OCI-LY7 (cell line): ENCODE results near the gene C3orf20. TPM values are rescaled to one million over a fixed set of nuclear protein-coding genes. Genes with fewer than 3 reads are reported as not detected.

Experiments
- Bru-seq: library from RNA; stranded (reverse); fragments of 400-500 nt; gene quantifications from one replicate; lab custom pipeline; 2021; lab: Mats Ljungman, UMichigan
- BruChase-seq, 2 experiments: library from RNA; stranded (reverse); fragments of 400-500 nt; gene quantifications; one replicate each; lab custom pipeline; 2021; lab: Mats Ljungman, UMichigan
- BruUV-seq: library from RNA; stranded (reverse); fragments of 400-500 nt; replicated peaks from 2 replicates; lab custom pipeline; 2021; lab: Mats Ljungman, UMichigan
- CTCF ChIA-PET: fragments of 300-600 bp; sonication (Branson Sonifier 250); formaldehyde crosslinking; loops from one replicate; lab custom pipeline; 2022; ENCODE audit warnings: antibody characterized with exemption; ENCODE audit not compliant: unreplicated experiment; lab: Charles Lee
- POLR2A ChIA-PET: fragments of 300-600 bp; sonication (Branson Sonifier 250); formaldehyde crosslinking; loops from one replicate; lab custom pipeline; 2022; ENCODE audit warnings: antibody characterized with exemption; lab: Charles Lee
- DNase-seq: peaks from one replicate; pipeline ENCODE4 v3.0.0-alpha.2; 2015; ENCODE audit warnings: low spot score
- H2AFZ ChIP-seq: fragments of 200-600 bp; sonication (generic), shearing (Covaris generic); 2 replicates; pipeline ENCODE4 v1.6.1; 2014; ENCODE audit warnings: mild to moderate bottlenecking, antibody characterized with exemption, low read length, moderate library complexity
- H3K27ac ChIP-seq: fragments of 200-600 bp; sonication (generic); 2 replicates; pipeline ENCODE4 v1.5.1; 2014; ENCODE audit warnings: mixed run types, low read depth, mild to moderate bottlenecking, moderate library complexity, low read length, inconsistent platforms; ENCODE audit not compliant: poor library complexity, severe bottlenecking
- H3K36me3 ChIP-seq: fragments of 200-600 bp; sonication (generic); 2 replicates; pipeline ENCODE4 v1.6.1; 2014; ENCODE audit warnings: mild to moderate bottlenecking, antibody characterized with exemption, low read length, moderate library complexity, mixed read lengths; ENCODE audit not compliant: insufficient read depth
- H3K4me1 ChIP-seq: fragments of 200-600 bp; sonication (generic); 2 replicates; pipeline ENCODE4 v1.5.1; 2014; ENCODE audit warnings: mild to moderate bottlenecking, low read length; ENCODE audit not compliant: insufficient read depth, poor library complexity, severe bottlenecking
- H3K4me2 ChIP-seq: fragments of 200-600 bp; sonication (generic); 2 replicates; pipeline ENCODE4 v1.6.1; 2014; ENCODE audit warnings: mild to moderate bottlenecking, low read length
- H3K4me3 ChIP-seq: fragments of 200-600 bp; sonication (generic); 2 replicates; pipeline ENCODE4 v1.5.1; 2014; ENCODE audit warnings: mild to moderate bottlenecking, low read depth, low read length; ENCODE audit not compliant: poor library complexity, severe bottlenecking
- H3K79me2 ChIP-seq: fragments of 200-600 bp; sonication (generic); 2 replicates; pipeline ENCODE4 v1.6.1; 2016; ENCODE audit warnings: low read depth, mild to moderate bottlenecking, low read length, moderate library complexity, mixed read lengths; ENCODE audit not compliant: insufficient read depth
- H3K9me2 ChIP-seq: fragments of 200-600 bp; sonication (generic); 2 replicates; pipeline ENCODE4 v1.6.1; 2016; ENCODE audit warnings: mild to moderate bottlenecking, low read length, mixed read lengths; ENCODE audit not compliant: insufficient read depth
- H3K9me3 ChIP-seq: fragments of 200-600 bp; sonication (generic); 2 replicates; pipeline ENCODE4 v1.6.1; 2014; ENCODE audit warnings: mild to moderate bottlenecking, mixed run types, low read length, mixed read lengths
- H4K20me1 ChIP-seq: fragments of 200-600 bp; sonication (generic); 2 replicates; pipeline ENCODE4 v1.6.1; 2014; ENCODE audit warnings: mild to moderate bottlenecking, antibody characterized with exemption, low read length, moderate library complexity, mixed read lengths; ENCODE audit not compliant: insufficient read depth
- CTCF ChIP-seq: fragments of 200-600 bp; sonication (generic); conservative IDR thresholded peaks from 2 replicates; pipeline ENCODE4 v1.5.1; 2014; ENCODE audit warnings: mild to moderate bottlenecking, antibody characterized with exemption, low read length, moderate library complexity, mixed read lengths
- EZH2phosphoT487 ChIP-seq: fragments of 200-600 bp; sonication (generic); IDR thresholded peaks from 2 replicates; pipeline ENCODE4 v1.6.1; 2018; ENCODE audit warnings: low read depth, borderline replicate concordance, mild to moderate bottlenecking, mixed run types, antibody characterized with exemption, low read length, moderate library complexity, mixed read lengths
- intact Hi-C: fragments of 100-400 bp; cut with micrococcal nuclease; formaldehyde crosslinking; loops from one replicate; pipeline ENCODE4 v1.10.0; 2022; ENCODE audit not compliant: unreplicated experiment
- long read RNA-seq: library from polyadenylated mRNA; stranded (forward); transcript quantifications from one replicate; pipeline ENCODE4 v2.0.0, GENCODE V29; 2022
- total RNA-seq, 2 experiments: library from RNA; depleted of rRNA in 1 of 2; stranded (reverse); fragments of >200 nt in 1 of 2; shearing (Covaris generic) in 1 of 2; gene quantifications; 2 replicates each; pipeline ENCODE4 v1.2.3, GENCODE V29; 2014 to 2022

Gene C3orf20
- total RNA-seq (2014; rRNA removed; shearing (Covaris generic)), result 2.3 and 2.7 TPM in 2 replicates
- total RNA-seq (2022), result 2.2 and 3.6 TPM in 2 replicates
- Bru-seq, nascent RNA, result percentile 53 among the genes with signal in this experiment
- BruChase-seq, experiment 1, labeled RNA remaining after a 6-hour chase, result percentile 54 among the genes with signal in this experiment
- BruChase-seq, experiment 2, labeled RNA remaining after a 2-hour chase, result percentile 57 among the genes with signal in this experiment
- long read RNA-seq, partial matches to known transcripts, result 0 of 13 reads
- long read RNA-seq, other reads (novel, unspliced or antisense), result 13 of 13 reads

DNA sequence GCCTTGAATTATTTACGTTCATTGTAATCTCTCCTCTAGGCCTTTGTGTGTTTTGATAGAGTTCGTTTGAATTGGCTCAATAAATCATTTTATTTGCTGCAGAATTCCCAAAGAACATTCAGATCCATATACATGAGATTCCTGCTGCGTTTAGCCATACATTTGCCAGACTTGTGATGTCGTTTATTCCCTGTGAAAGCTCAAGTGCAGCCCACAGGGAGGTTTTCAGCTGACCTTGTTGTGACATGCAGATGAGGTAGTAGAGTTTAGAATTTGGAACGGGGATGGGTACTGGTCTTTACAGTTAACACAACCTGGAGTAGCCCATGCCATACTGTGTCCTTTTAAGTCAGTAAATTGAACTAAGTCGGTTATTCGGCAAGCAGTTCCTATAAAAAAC, at the start of gene C3orf20:
TSS of gene C3orf20 (plus strand) at position 301 of the 400 bp plus-strand sequence. CDS start 7,573 bp downstream, outside the sequence.
- ChIA-PET CTCF (interaction anchor here (5.7 kb wide), 1 partner anchor 106 kb away, joined by 29 read pairs; no protein-coding TSS in a partner anchor), POLR2A (interaction anchor here (0.9 to 5.8 kb wide), 3 partner anchors 20 to 105 kb away, joined by 3 to 49 read pairs (median 9); no protein-coding TSS in a partner anchor)
- no TSS peak for BruUV-seq
- H3K4me1 ChIP-seq, result peaks cover 9% of the 10 kb centered on the region
- TF ChIP-seq EZH2phosphoT487, result no peak
- TF ChIP-seq CTCF, result no peak
- no peak within 1 kb of the TSS for H3K4me3 ChIP-seq
- no peaks in the 10 kb centered on the region for H3K9me2 ChIP-seq
- no peak within 1 kb of the TSS for H3K4me2 ChIP-seq
- DNase-seq, result no peak
- no peak within 1 kb of the TSS for H3K27ac ChIP-seq
- no peak within 1 kb of the TSS for H2AFZ ChIP-seq
- H4K20me1 ChIP-seq, result no peaks in the 10 kb centered on the region
- H3K36me3 ChIP-seq, result peaks cover 46% of the 10 kb centered on the region
- H3K79me2 ChIP-seq, result no peaks in the 10 kb centered on the region
- peaks cover 4% of the 10 kb centered on the region; the same call in 1 of the 2 replicates for H3K9me3 ChIP-seq
- intact Hi-C loops, result no loop called here

DNA sequence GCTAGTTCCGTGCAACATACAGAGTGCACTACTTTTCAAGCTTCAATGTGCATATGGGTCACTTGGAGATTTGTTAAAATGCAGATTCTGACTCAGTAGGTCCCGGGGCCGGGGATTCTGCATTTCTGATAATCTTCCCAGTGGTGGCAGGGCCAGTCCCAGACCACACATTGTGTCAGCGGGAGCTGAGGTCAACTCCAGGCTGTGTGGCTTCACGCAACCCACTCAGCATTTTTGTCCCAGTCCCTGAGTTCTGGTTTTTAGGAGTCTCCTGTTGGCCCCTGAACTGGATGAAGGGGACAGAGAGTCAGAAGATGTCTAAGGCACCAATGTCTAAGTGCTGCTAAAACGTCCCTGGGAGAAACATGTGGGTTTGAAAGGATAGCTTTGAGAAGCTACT, 49.5 kb upstream of the C3orf20 start:
- H3K27ac ChIP-seq, result no peak overlapping the region
- H3K36me3 ChIP-seq, result no peaks in the 10 kb centered on the region
- no peak overlapping the region for H2AFZ ChIP-seq
- intact Hi-C loops, result no loop called here
- BruUV-seq, result no TSS peak
- no peaks in the 10 kb centered on the region for H4K20me1 ChIP-seq
- no peaks in the 10 kb centered on the region for H3K79me2 ChIP-seq
- no peak for DNase-seq
- no peaks in the 10 kb centered on the region for H3K4me1 ChIP-seq
- POLR2A ChIA-PET, result no interaction called here
- no peaks in the 10 kb centered on the region for H3K9me2 ChIP-seq
- CTCF ChIA-PET, result no interaction called here
- H3K9me3 ChIP-seq, result no peaks in the 10 kb centered on the region
- no peak overlapping the region for H3K4me2 ChIP-seq
- H3K4me3 ChIP-seq, result no peak overlapping the region
- TF ChIP-seq CTCF (no peak), EZH2phosphoT487 (no peak)

DNA sequence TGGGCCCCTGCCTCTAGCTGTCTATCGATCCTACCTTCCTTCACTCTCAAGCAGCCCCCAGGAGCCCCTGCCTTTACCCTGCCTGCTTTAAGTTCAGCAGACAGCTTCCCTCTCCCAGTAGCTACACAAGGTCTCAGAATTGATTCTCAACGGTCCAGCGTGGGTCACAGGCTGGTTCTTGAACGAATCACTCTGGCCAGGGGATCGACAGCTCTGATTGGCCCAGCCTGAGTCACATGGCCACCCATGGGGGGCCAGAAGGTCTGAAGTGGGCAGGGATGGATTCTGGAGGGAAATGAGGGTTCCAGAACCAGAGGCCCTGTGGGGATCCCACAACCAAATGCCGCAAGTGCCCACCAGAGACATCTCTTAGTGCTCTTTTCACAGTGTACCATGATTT, 47.1 kb upstream of the C3orf20 start:
- no peak for DNase-seq
- H3K9me2 ChIP-seq, result no peaks in the 10 kb centered on the region
- BruUV-seq, result no TSS peak

More for the DNA sequence above, 47.1 kb upstream of the C3orf20 start:
- Histone ChIP-seq H3K36me3 (no peaks in the 10 kb centered on the region), H4K20me1 (no peaks in the 10 kb centered on the region), H3K79me2 (no peaks in the 10 kb centered on the region), H3K9me3 (no peaks in the 10 kb centered on the region), H3K4me3 (no peak overlapping the region), H3K4me2 (no peak overlapping the region), H3K27ac (no peak overlapping the region), H3K4me1 (no peaks in the 10 kb centered on the region), H2AFZ (no peak overlapping the region)
- POLR2A ChIA-PET, result interaction anchor here (0.7 kb wide), 1 partner anchor 23 kb away, joined by 3 read pairs; no protein-coding TSS in a partner anchor
- TF ChIP-seq EZH2phosphoT487, result no peak
- no peak for TF ChIP-seq CTCF
- intact Hi-C loops, result no loop called here
- CTCF ChIA-PET, result no interaction called here
